Activated T-helper 17 cell treated with anti-CD3 and anti-CD28 coated beads, Interleukin-2, amount 50 U/mL, for 72 hours (primary cell): ENCODE data around the gene HAND2. TPM values are rescaled to one million over a fixed set of nuclear protein-coding genes. Genes with fewer than 3 reads are reported as not detected.

Experiments
- ATAC-seq: fragments of 150-1000 bp; cut with Tn5 transposase; replicated peaks from 2 replicates; pipeline ENCODE4 v1.10.0; 2021; ENCODE audit warnings: mild to moderate bottlenecking, moderate library complexity
- H3K27ac Mint-ChIP-seq: one replicate; pipeline ENCODE4 v1.8.0; 2022; ENCODE audit warnings: mixed read lengths
- H3K27me3 Mint-ChIP-seq: one replicate; pipeline ENCODE4 v1.8.0; 2022; ENCODE audit warnings: mixed read lengths
- H3K36me3 Mint-ChIP-seq: one replicate; pipeline ENCODE4 v1.8.0; 2022; ENCODE audit warnings: low read depth, mild to moderate bottlenecking, mixed read lengths
- H3K4me1 Mint-ChIP-seq: one replicate; pipeline ENCODE4 v1.8.0; 2022; ENCODE audit warnings: mixed read lengths
- H3K4me3 Mint-ChIP-seq: one replicate; pipeline ENCODE4 v1.8.0; 2022; ENCODE audit warnings: mild to moderate bottlenecking, mixed read lengths
- H3K9me3 Mint-ChIP-seq: one replicate; pipeline ENCODE4 v1.8.0; 2022; ENCODE audit warnings: mixed read lengths
- total RNA-seq, 2 donors: library from RNA; stranded (reverse); gene quantifications; one replicate each; pipeline ENCODE4 v1.2.3, GENCODE V29; 2022

Gene HAND2
- total RNA-seq, 2 donors from 2014 or later = not detected

DNA sequence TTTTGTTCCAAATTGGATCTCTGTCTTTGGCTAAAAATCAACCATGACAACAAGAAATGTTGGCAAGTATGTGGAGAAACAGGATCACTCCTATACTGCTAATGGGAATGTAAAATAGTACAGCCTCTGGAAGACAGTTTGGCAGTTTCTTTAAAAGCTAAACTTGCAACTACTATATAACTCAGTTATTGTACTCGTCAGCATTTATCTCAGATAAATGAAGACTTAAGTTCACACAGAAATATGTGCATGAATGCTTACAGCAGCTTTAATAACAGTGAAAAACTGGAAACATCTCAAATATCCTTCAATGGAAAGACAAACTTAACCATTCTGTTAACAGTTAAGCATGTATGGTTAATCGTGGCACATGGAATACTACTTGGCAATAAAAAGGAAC lies 15.4 kb upstream of the HAND2 start:
- Mint-ChIP-seq H3K27ac (no peak overlapping the region), H3K4me1 (no peaks in the 10 kb centered on the region), H3K36me3 (no peaks in the 10 kb centered on the region), H3K9me3 (no peaks in the 10 kb centered on the region), H3K4me3 (no peak overlapping the region), H3K27me3 (peaks cover 63% of the 10 kb centered on the region)
- ATAC-seq = no peak

DNA sequence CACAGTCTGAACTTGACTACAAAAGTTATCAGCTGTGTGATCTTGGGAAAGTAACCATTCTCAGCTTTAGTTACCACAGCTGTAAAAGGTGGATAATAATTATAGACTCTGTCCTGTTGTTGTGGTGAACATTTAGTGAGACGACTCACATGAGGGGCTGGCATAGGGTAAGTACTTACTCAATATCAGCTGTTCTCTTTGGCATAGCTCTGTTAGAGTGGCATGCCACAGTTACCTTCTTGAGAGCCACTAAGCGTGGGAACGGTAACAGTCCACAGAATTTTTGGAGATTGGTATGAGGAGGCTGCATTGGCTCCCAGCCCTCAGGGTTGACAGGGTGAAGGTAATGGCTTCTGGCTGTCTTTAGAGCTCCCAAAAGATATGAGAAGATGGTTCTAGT lies 13.2 kb upstream of the HAND2 start:
- H3K9me3 Mint-ChIP-seq = no peaks in the 10 kb centered on the region
- H3K27ac Mint-ChIP-seq = no peak overlapping the region
- peaks cover 71% of the 10 kb centered on the region for H3K27me3 Mint-ChIP-seq

DNA sequence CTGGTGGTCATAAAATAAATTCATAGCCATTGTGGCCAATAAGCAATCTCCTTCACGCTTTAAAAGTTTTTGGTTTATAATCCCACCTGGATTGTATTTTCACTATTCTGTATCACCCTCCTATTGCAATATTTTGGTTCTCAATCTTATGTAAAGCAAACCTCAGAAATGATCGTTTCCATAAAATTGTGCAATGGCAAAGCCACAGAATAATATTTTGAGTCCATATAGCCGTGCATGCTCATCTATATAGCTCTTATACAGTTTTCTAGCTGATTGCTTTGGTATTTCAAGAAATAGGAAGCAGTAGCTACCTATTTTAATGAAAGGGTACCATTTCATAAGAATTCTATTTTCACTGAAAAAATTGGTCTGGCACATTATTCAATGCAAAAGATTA lies 10.0 kb upstream of the HAND2 start:
- Mint-ChIP-seq H3K27ac (no peak overlapping the region), H3K9me3 (peaks cover 4% of the 10 kb centered on the region), H3K36me3 (no peaks in the 10 kb centered on the region), H3K27me3 (peaks cover 69% of the 10 kb centered on the region), H3K4me3 (no peak overlapping the region), H3K4me1 (peaks cover 8% of the 10 kb centered on the region)
- no peak for ATAC-seq

More for the DNA sequence above, 13.2 kb upstream of the HAND2 start:
- H3K4me1 Mint-ChIP-seq = peaks cover 8% of the 10 kb centered on the region
- no peak for ATAC-seq
- no peaks in the 10 kb centered on the region for H3K36me3 Mint-ChIP-seq
- H3K4me3 Mint-ChIP-seq = no peak overlapping the region

DNA sequence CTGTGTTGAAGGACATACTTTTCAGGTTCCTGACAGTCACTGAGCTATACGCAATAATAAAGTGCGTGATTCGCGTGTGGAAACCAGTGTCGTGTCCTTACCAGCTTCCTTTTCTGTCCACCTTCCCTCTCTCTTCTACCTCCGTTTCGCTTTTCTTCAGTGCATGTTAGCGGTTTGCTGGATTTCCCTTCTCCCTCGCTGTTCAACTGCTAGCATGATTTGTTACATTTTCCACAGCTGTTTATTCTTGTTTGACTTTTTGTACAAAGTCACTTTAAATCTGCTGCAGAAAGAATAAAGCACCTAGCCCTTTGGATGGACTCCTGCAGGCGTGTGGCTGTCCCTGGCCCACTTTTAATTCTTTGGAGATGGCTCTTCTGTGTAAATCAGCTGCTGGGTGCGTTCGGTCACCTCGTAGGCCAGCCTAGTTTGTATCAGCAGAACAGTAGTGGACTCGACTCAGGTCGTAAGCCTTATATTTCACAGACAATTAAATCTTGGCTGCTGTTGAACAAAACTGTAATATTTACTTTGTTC lies 8.9 kb upstream of the HAND2 start:
- Mint-ChIP-seq H3K4me1 (peaks cover 8% of the 10 kb centered on the region), H3K27me3 (peaks cover 73% of the 10 kb centered on the region), H3K36me3 (no peaks in the 10 kb centered on the region), H3K9me3 (peaks cover 5% of the 10 kb centered on the region), H3K4me3 (peak overlapping the region; percentile 63), H3K27ac (no peak overlapping the region)
- no peak for ATAC-seq

DNA sequence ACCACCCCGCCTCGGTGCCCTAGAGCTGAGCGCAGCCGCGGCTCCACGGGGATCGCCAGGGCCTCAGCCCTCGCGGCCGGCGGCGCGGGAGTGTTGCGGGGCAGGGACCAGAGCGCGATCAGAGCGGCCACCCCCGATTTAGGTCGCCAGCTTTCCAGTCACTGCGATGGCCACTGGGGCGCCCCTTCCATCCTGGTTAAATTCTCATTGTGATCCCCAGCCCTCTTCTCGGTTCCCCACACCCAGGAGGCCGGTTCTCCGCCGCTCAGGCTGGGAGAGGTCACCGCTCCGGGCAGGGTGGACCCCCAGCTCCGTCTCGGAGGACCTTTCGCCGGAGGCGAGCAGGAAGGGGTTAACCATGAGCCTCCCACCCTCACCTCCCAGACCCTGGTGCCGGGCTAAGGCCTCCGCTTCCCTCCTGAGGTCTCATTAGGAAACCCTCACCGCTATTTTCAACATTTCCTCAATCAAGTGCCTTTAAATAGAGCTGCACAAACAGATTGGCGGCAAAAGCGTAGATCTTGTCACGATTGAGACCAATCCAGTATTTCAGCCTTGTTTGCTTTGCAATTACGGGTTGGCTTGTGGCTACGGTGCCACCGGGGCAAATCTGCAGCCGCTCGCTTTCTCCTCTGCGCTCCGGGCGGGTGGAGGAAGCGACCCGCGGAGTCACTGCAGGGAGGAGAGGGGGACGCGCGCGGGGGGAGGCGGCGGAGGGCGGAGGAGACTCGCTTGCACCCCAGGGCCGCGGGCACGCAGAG lies 8.3 kb upstream of the HAND2 start:
- Mint-ChIP-seq H3K4me3 (peak overlapping the region; percentile 63), H3K36me3 (no peaks in the 10 kb centered on the region), H3K4me1 (peaks cover 8% of the 10 kb centered on the region), H3K27me3 (peaks cover 74% of the 10 kb centered on the region), H3K9me3 (peaks cover 7% of the 10 kb centered on the region), H3K27ac (no peak overlapping the region)
- ATAC-seq = no peak

DNA sequence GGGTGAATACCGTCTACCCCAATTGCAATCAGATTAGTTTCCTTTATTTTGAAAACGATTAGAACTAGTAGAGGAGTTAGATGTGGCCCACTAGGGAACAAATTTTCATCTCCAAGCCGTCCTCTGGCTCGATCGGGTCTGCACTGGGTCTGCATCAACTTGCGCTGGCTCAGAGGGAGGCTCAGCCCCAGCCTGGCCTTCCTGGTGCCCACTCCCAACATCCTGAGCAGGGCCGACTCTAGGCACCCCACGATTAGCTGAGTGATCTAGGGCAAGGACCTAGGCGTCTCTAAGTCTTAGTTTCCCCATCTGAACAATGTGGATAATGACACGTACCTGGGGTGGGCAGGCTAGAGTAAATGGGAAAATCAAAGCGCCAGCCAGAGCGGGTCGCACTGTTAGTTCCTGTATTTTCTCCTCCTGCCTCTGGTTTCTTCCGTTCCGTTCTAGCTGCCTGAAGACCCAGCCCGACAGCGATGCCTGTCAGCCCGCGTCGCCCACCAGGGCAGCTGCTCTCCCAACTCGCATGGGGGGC lies 7.7 kb upstream of the HAND2 start:
- Mint-ChIP-seq H3K9me3 (peaks cover 7% of the 10 kb centered on the region), H3K27me3 (peaks cover 78% of the 10 kb centered on the region), H3K4me1 (peaks cover 8% of the 10 kb centered on the region), H3K4me3 (no peak overlapping the region), H3K36me3 (no peaks in the 10 kb centered on the region), H3K27ac (no peak overlapping the region)
- ATAC-seq = no peak

DNA sequence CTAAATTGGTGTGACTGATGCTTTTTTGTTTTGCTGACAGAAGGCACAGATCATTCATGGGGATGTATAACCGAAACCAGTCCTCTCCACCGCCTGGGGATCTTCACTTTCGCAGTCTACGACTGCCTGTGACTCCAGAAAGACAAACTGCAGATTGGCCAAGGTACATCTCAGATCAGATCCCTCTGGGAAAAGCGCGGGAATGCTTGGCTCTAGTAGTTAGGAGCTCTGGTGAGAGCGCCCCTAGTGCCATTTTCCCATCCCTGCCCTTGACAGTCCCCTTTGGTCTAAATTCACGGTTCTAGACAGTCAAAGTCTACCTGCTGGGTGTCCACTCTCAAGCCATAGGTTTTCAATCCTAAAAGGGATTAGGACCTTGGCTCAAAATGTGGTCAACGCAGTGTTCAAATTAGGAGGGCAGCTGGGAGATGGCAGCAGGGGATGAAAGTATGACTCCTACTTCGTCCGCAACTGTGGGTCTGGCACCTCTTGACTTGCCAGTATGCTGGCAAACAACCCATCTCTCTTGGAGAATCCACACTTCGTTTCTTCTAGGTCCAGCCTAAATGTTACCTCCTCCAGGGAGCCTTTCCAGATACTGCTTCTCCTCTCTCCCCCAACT lies 6.9 kb upstream of the HAND2 start:
- H3K36me3 Mint-ChIP-seq = no peaks in the 10 kb centered on the region
- peaks cover 8% of the 10 kb centered on the region for H3K4me1 Mint-ChIP-seq
- peaks cover 7% of the 10 kb centered on the region for H3K9me3 Mint-ChIP-seq
- H3K4me3 Mint-ChIP-seq = no peak overlapping the region
- H3K27me3 Mint-ChIP-seq = peaks cover 82% of the 10 kb centered on the region
- no peak overlapping the region for H3K27ac Mint-ChIP-seq
- no peak for ATAC-seq

DNA sequence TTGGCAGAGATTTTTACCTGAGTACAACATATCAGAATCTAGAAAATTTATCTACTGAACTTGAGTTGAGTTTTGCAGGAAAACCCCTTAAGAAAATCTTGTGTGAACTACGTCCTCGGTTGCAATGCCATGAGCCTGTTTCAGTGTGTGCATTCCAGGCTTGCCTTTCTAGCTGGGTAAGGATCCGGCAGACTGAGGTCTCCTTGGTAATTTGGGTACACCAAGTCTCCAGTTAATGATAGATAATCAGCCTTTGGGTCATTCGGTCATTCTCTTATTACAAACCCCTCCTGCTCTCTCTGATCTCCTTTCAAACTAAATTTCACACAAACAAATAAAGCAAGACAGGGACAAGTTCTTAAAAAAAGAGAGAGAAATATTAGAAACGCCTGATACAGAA lies 5.9 kb upstream of the HAND2 start:
- Mint-ChIP-seq H3K36me3 (no peaks in the 10 kb centered on the region), H3K4me1 (peaks cover 8% of the 10 kb centered on the region), H3K9me3 (peaks cover 7% of the 10 kb centered on the region), H3K4me3 (no peak overlapping the region), H3K27ac (no peak overlapping the region), H3K27me3 (peaks cover 81% of the 10 kb centered on the region)
- ATAC-seq = no peak

DNA sequence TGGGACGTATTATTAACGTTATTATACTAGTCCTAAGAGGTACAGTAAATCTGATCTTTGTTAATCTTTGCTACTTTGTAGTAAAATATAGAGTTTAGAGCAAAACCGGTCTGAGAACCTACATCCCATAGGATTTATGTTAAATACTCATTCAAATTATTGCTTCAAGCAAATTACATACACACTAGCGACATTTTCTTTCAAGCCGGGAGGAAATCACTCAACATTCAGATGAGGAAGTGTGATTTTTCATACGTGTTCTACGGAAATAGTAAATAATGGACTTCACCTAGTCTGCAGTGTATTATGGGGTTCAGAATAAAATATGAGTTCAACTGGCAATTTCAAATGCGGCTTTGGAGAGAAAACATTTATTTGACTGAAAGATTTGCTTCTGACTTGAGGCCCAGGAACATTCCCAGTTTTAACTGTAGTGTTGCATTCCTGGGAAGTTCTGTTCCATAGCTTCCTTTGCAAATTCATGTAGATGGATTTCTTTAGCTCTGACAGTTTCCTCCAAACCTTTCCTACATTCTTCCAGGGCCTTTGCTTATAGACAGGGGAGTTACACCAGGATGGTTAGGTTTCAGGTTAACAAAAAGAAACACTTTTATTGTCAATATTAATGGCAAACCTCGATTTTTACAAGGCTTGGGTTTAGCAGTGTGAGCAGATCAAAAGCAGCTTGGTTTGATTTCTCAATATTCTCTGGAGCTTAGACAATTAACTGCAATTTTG lies 5.3 kb upstream of the HAND2 start:
- Mint-ChIP-seq H3K4me3 (no peak overlapping the region), H3K27me3 (peaks cover 83% of the 10 kb centered on the region), H3K9me3 (peaks cover 7% of the 10 kb centered on the region), H3K36me3 (no peaks in the 10 kb centered on the region), H3K4me1 (peaks cover 8% of the 10 kb centered on the region), H3K27ac (no peak overlapping the region)
- no peak for ATAC-seq

DNA sequence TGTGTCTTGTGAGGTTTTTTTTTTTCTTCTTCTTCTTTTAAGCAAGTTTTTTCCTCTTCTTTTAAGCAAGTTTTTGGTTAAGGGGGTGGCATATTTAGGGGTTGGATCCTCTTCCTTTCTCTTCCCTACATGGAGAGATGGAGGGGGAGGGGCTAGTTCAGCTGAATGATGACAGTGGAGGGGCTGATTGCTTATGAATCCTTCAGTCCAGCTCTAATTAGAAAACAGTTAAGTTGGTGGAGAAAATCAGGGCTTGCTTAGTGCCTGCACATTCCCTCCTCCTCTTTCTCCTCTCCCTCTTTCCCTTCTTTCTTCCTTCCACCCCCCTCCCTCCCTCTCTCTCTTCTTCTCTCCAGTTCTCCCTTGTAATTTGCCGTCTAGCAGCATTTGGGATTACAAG lies 4.4 kb upstream of the HAND2 start:
- no peak for ATAC-seq

DNA sequence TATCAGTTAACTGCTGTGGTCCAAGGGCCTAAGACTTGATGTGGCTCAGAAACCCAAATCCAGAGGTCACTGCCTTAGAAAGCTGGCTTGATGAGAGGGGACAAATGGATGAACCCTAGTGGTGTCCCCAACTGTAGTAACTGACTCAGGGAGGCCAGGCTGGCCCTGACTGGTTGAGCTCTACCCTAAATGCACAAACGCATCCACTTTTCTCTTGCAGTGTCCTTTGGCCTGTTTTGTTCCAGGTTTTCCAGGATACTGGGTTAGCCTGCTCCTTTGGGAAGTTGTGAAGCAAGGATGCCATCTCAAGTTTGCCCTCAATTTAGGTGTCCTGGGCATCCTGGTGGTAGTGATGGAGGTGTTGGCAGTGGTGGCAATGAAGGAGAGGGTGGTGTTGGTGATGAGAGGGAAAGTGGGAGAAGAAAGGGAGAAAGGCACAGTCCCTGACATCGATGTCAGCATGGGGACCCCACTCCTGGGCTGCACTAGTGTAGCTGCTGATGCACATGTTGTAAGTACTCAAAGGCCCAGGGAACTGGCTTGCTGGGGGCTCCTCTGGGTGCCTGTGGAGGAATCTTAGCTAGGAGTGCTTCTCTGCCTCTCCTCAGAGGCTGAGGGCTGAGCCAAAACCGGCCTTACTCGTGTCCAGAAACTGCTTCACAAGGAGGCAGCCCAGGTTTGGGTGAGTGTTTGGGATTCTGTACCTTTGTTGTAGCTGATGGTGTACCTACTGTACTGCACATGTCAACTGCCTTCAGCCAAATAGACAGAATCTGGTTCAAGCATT lies 2.9 kb upstream of the HAND2 start:
- Mint-ChIP-seq H3K27me3 (peaks cover 80% of the 10 kb centered on the region), H3K9me3 (peaks cover 7% of the 10 kb centered on the region), H3K4me1 (no peaks in the 10 kb centered on the region), H3K27ac (no peak overlapping the region), H3K4me3 (no peak overlapping the region), H3K36me3 (peaks cover 13% of the 10 kb centered on the region)
- ATAC-seq = no peak

More for the DNA sequence above, 4.4 kb upstream of the HAND2 start:
- H3K27me3 Mint-ChIP-seq = peaks cover 82% of the 10 kb centered on the region
- H3K36me3 Mint-ChIP-seq = peaks cover 6% of the 10 kb centered on the region
- H3K27ac Mint-ChIP-seq = no peak overlapping the region
- peaks cover 7% of the 10 kb centered on the region for H3K9me3 Mint-ChIP-seq
- H3K4me3 Mint-ChIP-seq = no peak overlapping the region
- peaks cover 8% of the 10 kb centered on the region for H3K4me1 Mint-ChIP-seq

DNA sequence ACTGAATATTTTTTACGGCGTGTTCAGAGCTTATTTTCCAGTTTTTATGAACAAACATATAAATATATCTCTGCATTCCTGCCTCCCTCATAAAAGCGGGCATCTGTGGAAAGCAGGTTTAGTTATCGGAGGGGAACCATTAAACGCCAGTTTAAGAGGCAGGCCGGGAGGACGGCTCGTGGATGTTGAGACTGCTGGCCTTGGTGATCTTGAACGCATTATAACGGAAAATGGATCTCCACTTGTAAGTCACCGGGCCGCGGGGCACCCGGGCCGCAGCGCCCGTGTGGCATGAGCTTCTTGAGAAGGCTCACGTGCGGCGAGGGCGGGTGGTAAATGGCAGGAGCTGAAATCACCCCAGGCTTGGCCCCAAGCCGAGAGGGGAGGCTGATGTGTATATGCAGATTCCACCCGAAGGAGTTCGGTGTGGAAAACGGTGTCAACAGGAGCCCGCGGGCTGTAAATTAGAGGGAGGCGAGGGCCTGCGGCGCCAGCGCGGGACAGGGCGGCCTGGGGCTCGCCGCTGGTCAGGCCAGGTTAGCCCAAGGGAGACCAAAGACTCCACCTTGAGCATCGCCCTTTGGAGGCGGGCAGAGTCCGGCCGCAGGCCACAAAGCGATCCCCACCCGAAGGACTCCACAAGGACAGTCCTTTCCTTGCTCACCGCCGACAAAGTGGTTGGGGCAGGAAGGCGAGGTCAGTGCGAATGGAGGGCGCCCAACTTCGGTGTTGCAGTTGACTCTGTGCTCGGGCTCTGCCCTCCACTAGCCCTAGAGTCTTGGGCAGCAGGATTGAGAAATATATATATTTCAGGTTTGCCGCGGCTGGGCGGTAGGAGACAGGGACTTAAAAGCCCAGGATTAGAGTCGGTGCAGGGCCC lies 1.3 kb upstream of the HAND2 start:
- ATAC-seq = no peak
- Mint-ChIP-seq H3K4me1 (no peaks in the 10 kb centered on the region), H3K27me3 (peaks cover 82% of the 10 kb centered on the region), H3K9me3 (peaks cover 7% of the 10 kb centered on the region), H3K36me3 (peaks cover 14% of the 10 kb centered on the region), H3K4me3 (peak overlapping the region; percentile 55), H3K27ac (no peak overlapping the region)
